GM12891 (cell line): ENCODE data around the gene ZNF597.

ENCODE experiments used
- POLR2A ChIP-seq: IDR thresholded peaks from 2 replicates; pipeline ENCODE4 v1.6.1; 2011; ENCODE audit warnings: low read depth, low read length, control low read depth
- POLR2AphosphoS5 ChIP-seq: IDR thresholded peaks from 2 replicates; pipeline ENCODE4 v1.6.1; 2011; ENCODE audit warnings: low read depth, low read length, control low read depth
- POU2F2 ChIP-seq: IDR thresholded peaks from 2 replicates; pipeline ENCODE4 v1.6.1; 2011; ENCODE audit warnings: low read depth, mild to moderate bottlenecking, control low read depth, low read length, moderate library complexity
- TAF1 ChIP-seq: IDR thresholded peaks from 2 replicates; pipeline ENCODE4 v1.6.1; 2011; ENCODE audit warnings: low read depth, low read length, control low read depth

DNA sequence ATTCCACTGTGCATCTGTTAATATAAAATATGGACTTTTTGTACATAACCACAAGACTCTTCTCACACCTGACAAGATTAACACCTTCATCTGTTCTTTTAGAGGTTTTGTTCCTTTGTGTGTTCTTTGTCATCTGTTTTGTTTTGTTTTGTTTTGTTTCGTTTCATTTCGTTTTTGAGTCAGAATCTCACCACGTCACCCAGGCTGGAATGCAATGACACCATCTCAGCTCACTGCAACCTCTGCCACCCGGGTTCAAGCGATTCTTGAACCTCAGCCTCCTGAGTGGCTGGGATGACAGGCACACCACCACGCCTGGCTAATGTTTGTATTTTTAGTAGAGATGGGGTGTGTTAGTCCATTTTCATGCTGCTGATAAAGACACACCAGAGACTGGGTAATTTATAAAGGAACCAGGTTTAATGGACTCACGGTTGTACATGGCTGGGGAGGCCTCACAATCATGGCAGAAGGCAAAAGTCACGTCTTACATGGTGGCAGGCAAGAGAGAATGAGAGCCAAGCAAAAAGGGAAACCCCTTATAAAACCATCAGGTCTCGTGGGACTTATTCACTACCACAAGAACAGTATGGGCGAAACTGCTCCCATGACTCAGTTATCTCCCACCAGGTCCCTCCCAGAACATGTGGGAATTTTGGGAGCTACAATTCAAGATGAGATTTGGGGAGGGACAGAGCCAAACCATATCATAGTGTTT, 29.7 kb upstream of the ZNF597 start:
- TF ChIP-seq POLR2A (no peak), TAF1 (no peak), POU2F2 (no peak), POLR2AphosphoS5 (no peak)
